ENCODE results near the gene SACM1L. TPM values are rescaled to one million over a fixed set of nuclear protein-coding genes. Genes with fewer than 3 reads are reported as not detected.
"Not testable (repeated sequence)": the region's sequence is repeated elsewhere in the genome, so short reads cannot be mapped to it uniquely, and the experiment has no call there.

Gene SACM1L
- total and polyA plus RNA-seq, 2 experiments from 2014 or later, result 28.1 to 61.6 TPM

DNA sequence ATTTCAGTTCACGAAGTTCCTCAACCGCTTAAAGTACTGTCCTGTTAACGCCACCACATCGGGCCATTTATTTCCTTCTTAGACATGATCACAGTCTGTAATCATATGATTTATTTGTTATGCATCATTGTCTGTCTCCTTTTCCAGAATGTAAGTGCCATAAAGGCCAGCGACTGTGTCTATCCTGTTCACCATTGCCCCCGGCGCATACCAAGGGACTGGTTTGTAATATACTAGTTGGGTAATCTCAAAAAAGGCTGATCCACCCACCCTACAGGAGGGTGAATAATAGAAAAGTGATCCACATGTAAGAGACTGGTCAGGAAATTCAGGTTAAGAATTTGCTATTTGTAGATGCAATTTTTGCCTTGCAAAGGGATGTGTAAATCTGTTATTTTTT, 65.3 kb downstream of the SACM1L start:
- Histone ChIP-seq H3K27ac (no peak overlapping the region), H3K79me2 (no peaks in the 10 kb centered on the region), H3K9me3 (ENCODE audit: low read depth) (no peaks in the 10 kb centered on the region), H3K4me2 (no peak overlapping the region), H3K4me3 (no peak overlapping the region), H3K9me2 (replicated peaks; ENCODE audit: insufficient read depth) (no peaks in the 10 kb centered on the region), H4K20me1 (ENCODE audit: insufficient read depth, poor library complexity, severe bottlenecking) (no peaks in the 10 kb centered on the region), H3K27me3 (no peaks in the 10 kb centered on the region), H3K4me1 (ENCODE audit: insufficient read depth) (no peaks in the 10 kb centered on the region), H2AFZ (no peak overlapping the region), H3K36me3 (replicated peaks; ENCODE audit: insufficient read depth, low read depth) (no peaks in the 10 kb centered on the region)
- 97% methylated on average over 7 of the region's 7 CpGs for WGBS (ENCODE audit: low lambda C conversion rate, missing lambda C conversion rate)
- DNase-seq (ENCODE audit: low spot score), result no peak
- TF ChIP-seq CTCF (IDR thresholded peaks at IDR 0.05; ENCODE audit: poor library complexity) (no peak), EZH2 (IDR thresholded peaks at IDR 0.05; ENCODE audit: borderline replicate concordance) (no peak), EZH2phosphoT487 (IDR thresholded peaks at IDR 0.05; ENCODE audit: low read depth, severe bottlenecking, unreplicated experiment) (no peak)

DNA sequence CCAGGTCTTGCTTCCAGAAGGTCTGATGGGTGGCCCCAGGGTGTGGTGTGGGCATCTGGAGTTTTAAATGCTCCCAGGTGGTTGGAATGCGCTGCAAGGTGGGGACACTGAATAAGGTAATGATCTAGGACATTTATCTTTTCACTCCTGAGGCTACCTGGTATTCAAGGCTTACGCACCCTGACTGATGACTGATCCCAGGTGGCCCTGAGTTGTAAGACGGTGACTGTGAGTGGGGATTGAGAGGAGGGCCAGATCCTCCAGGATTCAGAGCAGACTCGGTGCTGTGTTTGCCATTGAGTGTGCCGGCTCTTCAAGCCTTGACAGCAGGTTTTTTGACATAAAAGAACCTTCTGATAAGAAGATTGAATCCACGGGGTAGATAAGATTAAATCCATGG, 66.9 kb downstream of the SACM1L start:
- Histone ChIP-seq H3K79me2 (no peaks in the 10 kb centered on the region), H3K27me3 (no peaks in the 10 kb centered on the region), H3K4me2 (no peak overlapping the region), H3K9me2 (replicated peaks; ENCODE audit: insufficient read depth) (no peaks in the 10 kb centered on the region), H4K20me1 (ENCODE audit: insufficient read depth, poor library complexity, severe bottlenecking) (no peaks in the 10 kb centered on the region), H3K36me3 (replicated peaks; ENCODE audit: insufficient read depth, low read depth) (no peaks in the 10 kb centered on the region), H3K4me3 (no peak overlapping the region), H3K9me3 (ENCODE audit: low read depth) (no peaks in the 10 kb centered on the region), H2AFZ (no peak overlapping the region), H3K4me1 (ENCODE audit: insufficient read depth) (no peaks in the 10 kb centered on the region), H3K27ac (no peak overlapping the region)
- DNase-seq (ENCODE audit: low spot score), result no peak
- WGBS (ENCODE audit: low lambda C conversion rate, missing lambda C conversion rate), result 49% methylated on average over 6 of the region's 6 CpGs
- TF ChIP-seq CTCF (IDR thresholded peaks at IDR 0.05; ENCODE audit: poor library complexity), result no peak
- no peak for TF ChIP-seq EZH2 (IDR thresholded peaks at IDR 0.05; ENCODE audit: borderline replicate concordance)
- no peak for TF ChIP-seq EZH2phosphoT487 (IDR thresholded peaks at IDR 0.05; ENCODE audit: low read depth, severe bottlenecking, unreplicated experiment)

DNA sequence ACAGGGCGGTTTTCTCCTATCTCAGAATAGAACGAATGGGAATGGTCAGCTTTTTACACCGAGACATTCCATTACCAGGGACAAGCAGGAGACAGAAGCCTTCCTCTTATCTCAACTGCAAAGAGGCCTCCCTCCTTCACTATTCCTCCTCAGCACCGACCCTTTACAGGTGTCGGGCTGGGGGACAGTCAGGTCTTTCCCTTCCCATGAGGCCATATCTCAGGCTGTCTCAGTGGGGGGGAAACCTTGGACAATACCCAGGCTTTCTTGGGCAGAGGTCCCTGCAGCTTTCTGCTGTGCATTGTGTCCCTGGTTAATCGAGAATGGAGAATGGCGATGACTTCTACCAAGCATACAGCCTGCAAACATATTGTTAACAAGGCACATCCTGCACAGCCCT, 67.9 kb downstream of the SACM1L start:
- H3K36me3 ChIP-seq (replicated peaks; ENCODE audit: insufficient read depth, low read depth); H2AFZ ChIP-seq; H3K9me2 ChIP-seq (replicated peaks; ENCODE audit: insufficient read depth); H3K79me2 ChIP-seq; H3K27me3 ChIP-seq; H3K9me3 ChIP-seq (ENCODE audit: low read depth); DNase-seq (ENCODE audit: low spot score); H4K20me1 ChIP-seq (ENCODE audit: insufficient read depth, poor library complexity, severe bottlenecking); H3K4me2 ChIP-seq; H3K27ac ChIP-seq; H3K4me3 ChIP-seq; H3K4me1 ChIP-seq (ENCODE audit: insufficient read depth): not testable (repeated sequence)
- 44% methylated on average over 7 of the region's 7 CpGs for WGBS (ENCODE audit: low lambda C conversion rate, missing lambda C conversion rate)

GRCh38 chr3:45758871-45759270, 69.7 kb downstream of the SACM1L start:
- TF ChIP-seq EZH2 (IDR thresholded peaks at IDR 0.05; ENCODE audit: borderline replicate concordance), result no peak
- H3K9me2 ChIP-seq (replicated peaks; ENCODE audit: insufficient read depth), result no peaks in the 10 kb centered on the region
- DNase-seq (ENCODE audit: low spot score), result no peak
- no peaks in the 10 kb centered on the region for H3K27me3 ChIP-seq
- no peak overlapping the region for H3K4me2 ChIP-seq
- 91% methylated on average over 15 of the region's 16 CpGs for WGBS (ENCODE audit: low lambda C conversion rate, missing lambda C conversion rate)
- H2AFZ ChIP-seq, result no peak overlapping the region
- no peaks in the 10 kb centered on the region for H3K9me3 ChIP-seq (ENCODE audit: low read depth)
- H3K4me3 ChIP-seq, result no peak overlapping the region
- H4K20me1 ChIP-seq (ENCODE audit: insufficient read depth, poor library complexity, severe bottlenecking), result no peaks in the 10 kb centered on the region
- no peak overlapping the region for H3K27ac ChIP-seq
- H3K79me2 ChIP-seq, result no peaks in the 10 kb centered on the region
- H3K36me3 ChIP-seq (replicated peaks; ENCODE audit: insufficient read depth, low read depth), result no peaks in the 10 kb centered on the region
- H3K4me1 ChIP-seq (ENCODE audit: insufficient read depth), result no peaks in the 10 kb centered on the region
